ENCODE results near the gene GRIA4.

GRIA4 gene

DNA sequence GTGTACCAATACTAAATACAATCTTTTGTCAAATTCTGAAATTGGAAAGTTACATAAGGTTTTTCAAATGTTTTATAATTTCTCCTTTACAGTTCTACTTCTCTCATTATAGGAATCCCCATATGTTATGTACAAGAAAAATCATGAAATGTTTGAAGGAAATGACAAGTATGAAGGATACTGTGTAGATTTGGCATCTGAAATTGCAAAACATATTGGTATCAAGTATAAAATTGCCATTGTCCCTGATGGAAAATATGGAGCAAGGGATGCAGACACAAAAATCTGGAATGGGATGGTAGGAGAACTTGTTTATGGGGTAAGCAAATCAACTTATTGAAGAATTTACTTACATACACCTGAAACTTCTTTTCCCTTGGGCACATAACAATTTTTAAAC is 308.7 kb downstream of the GRIA4 start:
- DNase-seq (ENCODE audit: low spot score) = no peak

DNA sequence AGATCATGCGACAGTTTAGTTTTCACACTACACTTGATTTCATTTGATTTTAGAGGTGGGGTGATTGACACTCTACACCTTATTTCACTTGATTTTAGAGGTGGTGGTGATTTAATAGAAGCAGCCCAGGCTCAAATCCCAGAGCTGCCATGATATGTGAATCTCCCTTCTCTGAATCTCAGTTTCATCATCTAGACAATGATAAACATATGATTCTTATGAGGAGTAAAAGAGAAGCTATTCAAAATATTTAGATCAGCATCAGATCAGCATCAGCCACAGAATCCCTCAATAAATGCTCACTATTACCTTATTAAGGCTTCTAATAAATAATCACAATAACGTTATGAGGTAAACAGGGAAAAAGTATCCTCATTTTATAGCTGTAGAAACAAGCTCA is 313.4 kb downstream of the GRIA4 start:
- no peak for DNase-seq (ENCODE audit: low spot score)

DNA sequence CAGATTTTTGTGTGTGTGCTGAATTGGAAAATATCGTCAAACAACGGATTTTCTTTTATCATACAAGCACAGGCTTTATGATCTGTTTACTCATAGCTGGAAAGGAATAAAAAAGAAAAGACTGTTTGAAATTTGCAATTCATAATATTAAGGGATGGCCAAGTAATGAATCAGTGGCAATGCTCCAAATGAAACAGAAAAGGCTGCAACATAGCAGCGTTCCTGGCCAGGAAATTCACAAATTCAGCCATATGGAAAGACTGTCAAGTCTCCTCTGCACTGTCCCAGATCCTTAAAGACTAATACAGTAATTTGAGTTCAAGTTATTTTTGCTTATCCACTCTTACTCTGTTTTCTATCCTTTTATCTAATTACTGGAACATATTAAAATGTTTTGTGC is 313.9 kb downstream of the GRIA4 start:
- DNase-seq (ENCODE audit: low spot score) = no peak

DNA sequence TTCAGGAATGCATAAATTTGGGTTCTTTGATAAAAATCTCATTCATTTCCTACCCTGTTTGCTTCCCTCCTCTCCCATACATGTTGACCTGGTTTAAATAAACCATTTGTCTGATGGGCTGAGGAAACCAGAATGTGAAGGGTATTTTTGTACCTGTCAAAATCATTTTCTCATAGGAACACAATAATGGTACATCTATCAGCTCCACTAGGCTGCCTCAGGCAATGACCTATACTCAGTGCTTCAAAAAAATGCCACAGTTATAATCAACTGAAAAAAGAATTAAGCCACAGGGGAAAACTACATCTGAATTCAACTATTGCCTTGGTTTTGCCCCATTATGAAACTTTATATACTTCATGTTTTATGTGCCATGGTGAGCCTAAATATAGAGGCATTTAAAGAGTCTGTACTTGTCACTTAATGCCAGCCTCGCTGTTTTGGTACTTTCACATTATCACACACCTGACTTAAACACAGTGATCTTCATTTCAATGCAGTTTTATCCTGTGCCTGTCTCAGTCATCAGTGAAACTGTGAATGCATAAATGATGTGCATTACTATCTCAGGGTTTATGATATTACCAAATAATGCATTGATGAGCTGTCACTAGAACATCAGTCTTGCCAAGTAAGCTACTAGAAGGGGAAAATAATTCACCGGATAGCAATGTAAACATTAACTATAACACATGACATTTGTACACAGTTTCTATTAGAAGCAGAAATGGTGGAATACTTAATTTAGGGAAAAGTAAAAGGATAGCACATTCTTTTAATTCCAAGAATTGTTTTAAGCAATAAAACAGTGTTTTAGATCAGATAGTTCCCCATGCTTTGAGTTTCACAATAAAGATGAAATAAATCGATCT is 319.4 kb downstream of the GRIA4 start:
- no peak for DNase-seq (ENCODE audit: low spot score)

DNA sequence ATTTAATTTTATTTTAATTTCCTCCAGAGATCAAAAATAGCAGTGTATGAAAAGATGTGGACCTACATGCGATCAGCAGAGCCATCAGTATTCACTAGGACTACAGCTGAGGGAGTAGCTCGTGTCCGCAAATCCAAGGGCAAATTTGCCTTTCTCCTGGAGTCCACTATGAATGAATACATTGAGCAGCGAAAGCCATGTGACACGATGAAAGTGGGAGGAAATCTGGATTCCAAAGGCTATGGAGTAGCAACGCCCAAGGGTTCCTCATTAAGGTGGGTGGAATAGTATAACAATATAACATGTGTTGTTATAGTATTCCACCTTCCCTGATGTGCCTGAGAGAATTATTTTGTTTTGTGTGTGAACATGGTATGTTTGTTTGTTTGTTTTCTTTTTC is 323.8 kb downstream of the GRIA4 start:
- DNase-seq (ENCODE audit: low spot score) = no peak

DNA sequence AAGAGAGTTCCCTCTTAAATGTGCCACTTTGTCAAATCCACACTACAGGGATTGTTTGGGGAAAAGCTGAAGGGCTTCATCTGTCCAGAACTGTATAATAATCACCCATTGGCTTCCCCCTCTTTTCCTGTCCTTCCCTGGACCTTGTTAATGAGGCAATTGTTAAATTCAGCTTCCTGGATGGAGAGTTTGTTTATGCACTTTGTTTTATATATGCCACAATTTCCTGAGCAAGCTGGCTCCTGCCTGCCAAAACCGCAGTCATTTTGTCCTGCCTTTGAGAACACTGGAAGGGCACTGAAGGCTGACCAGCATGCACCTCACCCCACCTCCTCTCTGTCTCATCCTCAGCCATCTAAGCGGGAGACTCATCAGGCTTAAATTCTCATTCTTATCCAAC is 325.9 kb downstream of the GRIA4 start:
- peak; percentile 37 for DNase-seq (ENCODE audit: low spot score)

DNA sequence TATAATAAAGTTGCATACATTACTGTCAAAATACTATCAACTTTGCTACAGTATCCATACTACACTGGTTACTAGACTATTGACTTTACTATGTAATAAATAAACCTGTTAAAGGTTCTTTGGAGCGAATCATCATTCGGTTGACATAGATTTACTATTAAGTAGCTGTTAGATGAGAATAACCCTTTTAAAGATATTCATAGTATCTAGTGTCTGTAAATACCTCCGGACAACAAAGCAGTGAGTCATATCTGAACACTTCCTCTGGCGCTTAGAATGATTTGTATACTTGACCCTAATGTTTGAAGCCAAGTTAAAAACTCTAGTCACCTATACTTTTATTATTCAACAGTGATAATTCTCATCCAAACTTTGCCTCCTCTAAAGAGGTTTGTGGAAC is 327.5 kb downstream of the GRIA4 start:
- DNase-seq (ENCODE audit: low spot score) = peak; percentile 71

DNA sequence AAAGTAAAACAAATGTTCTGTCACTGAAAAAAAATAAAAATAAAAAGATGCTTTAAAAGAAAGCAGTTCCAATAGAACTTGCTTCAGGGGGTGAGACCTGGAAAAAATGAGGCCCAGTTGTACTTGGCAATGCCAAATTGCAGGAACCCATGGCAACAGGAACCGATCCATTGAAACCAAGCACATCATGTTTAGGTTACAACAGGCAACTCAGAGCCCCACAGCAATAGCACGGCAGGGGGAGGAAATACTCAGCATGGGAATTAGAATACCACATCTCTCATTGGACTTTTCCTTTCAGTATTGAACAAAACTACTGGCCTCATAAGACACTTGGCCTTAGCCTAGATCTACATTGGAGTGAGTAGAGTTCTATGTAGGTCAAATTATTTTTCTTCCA is 327.9 kb downstream of the GRIA4 start:
- DNase-seq (ENCODE audit: low spot score) = no peak

DNA sequence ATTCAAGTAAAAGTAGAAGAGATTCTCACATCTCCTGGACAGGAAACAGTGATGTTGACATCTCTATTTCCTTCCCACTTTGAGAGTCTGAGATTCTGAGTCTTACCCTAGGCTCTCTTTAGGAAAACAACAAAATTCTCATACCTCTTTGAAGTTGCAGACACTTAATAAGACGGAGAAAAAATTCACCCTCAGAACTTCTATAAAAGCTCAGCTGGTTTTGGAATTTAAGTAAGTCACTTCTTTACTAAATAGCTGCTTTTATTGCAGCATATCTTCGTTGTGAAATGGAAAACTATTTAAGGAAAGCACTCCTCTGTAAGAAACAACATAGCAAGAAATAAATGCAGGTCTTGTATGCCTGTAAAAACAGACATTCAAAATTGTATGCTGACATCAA is 333.0 kb downstream of the GRIA4 start:
- no peak for DNase-seq (ENCODE audit: low spot score)

DNA sequence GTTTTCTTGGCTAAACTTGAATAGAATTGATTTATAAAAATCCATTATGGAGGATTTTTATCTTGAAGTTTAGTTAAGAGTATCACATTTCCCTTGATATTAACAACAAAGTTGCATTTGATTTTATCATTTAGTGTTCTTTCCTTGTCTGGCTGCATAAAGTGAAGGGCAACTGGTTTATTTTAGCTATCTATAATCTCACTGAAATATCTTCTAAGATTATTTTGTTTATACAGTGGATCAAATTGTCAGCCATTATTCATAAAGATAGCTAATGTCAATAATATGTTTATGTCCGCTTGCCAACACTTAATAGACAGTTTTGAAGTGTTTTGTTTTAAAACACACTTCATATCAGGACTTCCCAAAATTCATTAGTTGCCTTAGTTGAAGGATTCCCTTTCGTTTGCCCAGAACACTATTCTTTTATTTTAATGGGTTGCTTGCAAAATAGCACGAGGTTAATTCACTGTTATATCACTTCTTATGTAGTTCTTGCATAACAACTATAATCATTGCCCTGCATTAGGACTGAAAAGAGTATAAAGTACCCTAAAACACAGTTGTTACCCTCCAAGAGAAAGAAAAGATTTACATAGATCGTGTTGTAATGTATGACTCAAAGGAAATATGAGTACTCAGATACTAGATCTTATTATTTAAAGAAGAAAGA is 339.2 kb downstream of the GRIA4 start:
- DNase-seq (ENCODE audit: low spot score) = no peak

DNA sequence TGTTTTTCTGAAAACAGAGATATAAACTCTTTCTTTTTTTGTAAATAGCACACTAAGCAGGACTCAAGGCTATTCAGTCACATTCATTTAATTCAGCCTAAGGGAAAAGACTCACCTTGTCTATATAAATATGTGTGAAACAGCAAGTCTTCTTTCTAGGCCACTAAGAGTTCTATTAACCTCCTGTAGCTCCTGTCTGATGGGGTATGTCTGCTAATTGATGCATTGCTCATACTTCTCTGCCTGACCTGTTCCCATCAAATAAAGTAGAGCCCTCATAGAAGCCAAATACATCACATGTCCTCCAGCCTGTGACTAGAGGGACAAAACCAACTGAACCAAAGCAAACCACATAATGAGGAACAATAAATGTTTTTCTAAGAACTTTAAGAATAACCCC is 344.0 kb downstream of the GRIA4 start:
- no peak for DNase-seq (ENCODE audit: low spot score)

DNA sequence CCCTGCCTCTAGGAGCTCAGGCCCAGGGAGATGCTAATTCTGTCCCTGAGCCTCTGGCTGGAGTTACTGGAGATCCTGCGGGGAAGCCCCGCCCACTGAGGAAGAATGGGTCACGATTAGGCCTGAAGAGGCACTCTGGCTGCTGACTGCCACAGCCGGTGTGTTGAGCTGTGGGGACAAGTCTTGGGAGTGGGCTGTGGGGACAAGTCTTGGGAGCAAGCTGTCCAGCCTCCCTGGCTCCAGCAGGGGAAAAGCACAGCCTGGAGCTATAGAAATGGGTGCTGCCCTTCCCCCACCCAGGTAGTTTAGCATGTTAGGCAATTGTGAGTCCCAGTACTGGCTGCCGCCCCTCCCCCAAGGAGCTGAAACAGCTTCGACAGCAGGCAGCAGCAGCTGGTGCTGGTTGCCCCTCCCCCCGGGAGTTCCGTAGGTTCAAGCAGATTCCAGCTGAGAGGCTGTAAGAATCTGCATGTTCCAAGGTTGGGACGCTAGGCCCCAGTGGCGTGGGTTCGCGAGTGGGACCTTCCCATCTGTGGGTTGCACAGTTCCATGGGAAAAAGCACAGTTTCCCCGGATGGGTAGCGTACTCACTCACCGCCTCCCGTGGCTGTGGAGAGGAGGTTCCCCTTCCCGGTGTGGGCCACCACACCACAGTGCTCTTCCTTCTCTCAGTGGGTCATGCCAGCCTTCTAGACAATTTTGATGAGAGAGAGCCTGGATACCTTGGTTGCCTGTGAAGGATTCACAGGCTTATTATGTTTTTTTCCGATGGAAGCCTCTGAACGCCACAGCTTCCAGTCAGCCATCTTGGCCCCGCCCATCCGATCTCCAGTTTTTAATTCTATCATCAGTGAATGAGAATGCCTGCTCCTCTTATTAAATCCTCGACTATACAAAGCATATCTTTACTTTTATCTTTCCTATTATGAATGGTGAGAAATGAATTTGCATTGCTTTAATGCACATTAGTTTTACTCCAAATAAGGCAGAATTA is 350.7 kb downstream of the GRIA4 start:
- DNase-seq (ENCODE audit: low spot score) = no peak

DNA sequence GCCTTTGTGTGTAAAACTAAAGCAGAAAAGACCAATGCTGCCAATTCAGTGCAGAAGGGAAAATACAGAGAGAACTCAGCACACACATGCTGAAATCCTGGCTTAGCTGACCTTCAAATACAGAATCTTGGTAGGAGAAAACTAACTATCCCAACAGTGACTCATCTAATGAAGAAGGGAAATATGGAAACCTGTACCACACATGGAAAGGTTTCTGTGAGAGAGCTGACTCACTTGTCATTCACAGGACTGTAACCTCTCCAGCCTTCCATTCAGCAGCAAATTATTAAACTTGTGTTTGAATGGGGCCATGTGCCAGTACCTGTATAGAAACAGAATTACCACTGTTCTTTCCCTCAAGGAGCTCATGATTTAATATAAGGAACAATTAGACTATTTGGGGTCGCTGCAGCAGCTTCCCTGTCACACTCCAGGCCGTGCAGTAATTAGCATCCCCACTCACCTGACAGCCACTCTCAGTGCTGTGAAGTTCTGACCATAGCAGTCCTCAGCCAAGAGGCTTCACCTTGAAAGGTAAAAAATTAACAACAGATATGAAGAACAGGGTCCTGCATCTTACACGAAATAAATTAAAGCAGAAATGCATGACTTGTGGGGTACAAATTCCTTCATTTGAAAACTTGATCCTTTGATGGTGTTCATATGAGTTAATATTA is 358.3 kb downstream of the GRIA4 start:
- DNase-seq (ENCODE audit: low spot score) = peak; percentile 7

DNA sequence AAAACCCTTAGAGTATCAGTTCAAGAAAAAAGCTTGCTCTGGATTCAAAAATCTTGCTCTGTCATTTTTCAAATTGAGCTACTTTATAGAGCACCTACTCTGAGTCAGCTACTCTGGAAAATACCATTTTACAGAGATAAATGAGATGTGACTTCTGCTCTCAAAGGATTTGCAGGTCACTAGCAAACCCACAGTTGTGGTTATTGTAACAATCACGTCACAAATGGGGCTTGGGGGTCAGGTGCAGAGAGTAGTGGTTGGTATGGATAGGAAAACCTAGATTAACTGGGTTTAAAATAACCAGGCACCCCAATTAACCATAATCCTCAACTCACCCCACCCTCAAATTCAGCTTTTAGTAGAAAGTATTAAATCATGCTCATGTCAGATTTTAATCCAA is 359.9 kb downstream of the GRIA4 start:
- no peak for DNase-seq (ENCODE audit: low spot score)

DNA sequence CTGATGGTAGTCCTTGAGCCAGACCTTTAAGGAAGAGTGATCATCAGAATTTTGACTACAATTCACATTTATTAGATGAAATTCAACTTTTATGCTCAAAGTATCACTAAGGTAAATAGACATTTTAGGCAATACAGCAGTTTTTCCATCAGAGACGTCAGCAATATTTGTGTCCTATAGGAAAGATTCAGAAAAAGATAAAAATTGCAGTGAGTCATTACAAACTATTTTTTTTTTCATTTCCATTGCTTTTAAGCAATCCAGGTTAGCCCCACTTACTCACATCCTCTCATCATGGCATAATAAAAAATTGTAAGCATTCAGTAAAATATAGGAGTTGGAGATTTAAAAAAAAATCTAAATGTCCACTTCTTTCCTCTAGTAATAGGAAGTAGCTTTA is 365.3 kb downstream of the GRIA4 start:
- peak; percentile 40 for DNase-seq (ENCODE audit: low spot score)

DNA sequence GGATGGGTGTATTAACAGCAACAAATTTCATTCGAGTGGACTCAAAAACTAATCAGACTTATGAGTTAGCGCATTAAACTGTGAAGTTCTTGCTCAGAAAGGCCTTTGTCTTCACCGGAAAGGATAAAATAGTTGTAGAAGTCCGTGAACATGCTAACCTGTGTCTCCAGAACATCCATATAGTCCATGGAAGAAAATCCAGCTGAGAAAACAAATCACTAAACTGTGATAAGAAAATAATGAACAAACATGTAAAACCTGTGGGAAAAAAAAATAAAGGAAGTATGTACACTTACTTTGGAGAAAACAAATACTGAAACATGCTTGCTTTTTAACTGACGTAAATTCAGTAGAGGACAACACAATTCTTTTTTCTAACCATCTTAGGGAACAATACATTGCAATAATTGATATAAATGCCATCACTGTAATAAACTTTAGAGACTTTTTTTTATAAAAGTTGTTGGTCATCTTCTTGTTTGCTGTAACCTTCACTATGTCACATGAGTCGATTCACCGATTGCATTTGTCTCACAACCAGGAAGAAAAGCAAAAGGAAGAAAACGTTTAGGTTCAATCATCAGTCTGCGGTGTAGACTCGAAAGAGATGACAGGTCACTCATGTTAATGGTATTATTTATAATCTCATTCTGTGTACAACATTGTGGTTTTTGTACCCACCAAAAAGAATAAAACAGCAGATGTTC is 370.3 kb downstream of the GRIA4 start:
- DNase-seq (ENCODE audit: low spot score) = no peak

DNA sequence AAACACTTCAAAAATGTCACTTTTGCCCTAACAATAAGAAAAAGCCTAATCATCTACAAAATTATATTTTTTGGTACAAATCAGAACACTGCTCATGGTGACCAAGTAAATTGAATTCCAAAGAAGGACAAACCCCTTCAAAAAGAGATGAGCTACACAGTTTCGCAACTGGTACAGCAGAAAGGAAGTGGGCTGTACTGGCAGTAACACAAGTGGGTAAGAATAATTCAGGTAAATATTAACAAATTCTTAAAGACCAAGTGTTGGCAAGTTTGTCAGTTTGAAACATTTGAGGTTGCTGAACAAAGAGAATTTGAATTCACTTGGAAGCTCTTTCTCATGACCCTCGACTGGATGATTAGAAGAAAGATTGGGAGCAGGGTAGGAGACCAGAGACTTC is 376.7 kb downstream of the GRIA4 start:
- DNase-seq (ENCODE audit: low spot score) = no peak

DNA sequence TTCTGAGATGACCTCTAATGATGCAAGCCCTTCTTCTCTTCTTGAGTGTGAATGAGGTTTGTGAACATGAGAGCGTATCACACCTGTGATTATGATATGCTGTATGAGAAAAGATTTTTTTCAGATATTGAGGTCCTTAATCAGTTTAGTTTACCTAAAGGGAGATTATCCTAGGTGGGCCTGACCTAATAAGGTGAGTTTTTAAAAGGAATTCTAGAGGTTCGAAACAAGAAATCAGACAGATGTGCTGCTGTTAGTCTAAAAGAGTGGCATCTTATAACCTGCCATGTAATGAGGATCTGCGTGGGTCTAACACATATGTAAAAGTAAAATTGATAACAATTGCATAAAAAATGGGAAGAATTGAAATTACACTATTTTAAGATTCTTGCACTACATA is 378.3 kb downstream of the GRIA4 start:
- no peak for DNase-seq (ENCODE audit: low spot score)

DNA sequence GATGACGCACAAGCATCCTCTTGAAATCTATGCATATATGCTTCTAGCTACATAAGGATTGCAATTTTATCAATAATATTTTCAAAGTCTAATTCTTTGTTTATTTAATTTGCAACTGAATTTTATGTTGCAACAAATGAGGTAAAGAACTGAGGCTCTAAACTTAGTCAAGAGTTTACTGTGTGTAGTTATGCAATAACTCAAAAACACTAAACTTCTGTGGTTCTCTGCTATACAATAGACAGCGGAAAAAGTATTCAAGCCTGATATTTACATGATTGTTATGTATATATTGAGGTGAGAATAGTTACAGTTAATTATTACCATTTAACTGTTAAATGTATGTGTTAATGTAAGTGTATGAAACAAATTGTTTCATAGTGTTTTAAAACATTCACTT is 379.3 kb downstream of the GRIA4 start:
- DNase-seq (ENCODE audit: low spot score) = no peak

DNA sequence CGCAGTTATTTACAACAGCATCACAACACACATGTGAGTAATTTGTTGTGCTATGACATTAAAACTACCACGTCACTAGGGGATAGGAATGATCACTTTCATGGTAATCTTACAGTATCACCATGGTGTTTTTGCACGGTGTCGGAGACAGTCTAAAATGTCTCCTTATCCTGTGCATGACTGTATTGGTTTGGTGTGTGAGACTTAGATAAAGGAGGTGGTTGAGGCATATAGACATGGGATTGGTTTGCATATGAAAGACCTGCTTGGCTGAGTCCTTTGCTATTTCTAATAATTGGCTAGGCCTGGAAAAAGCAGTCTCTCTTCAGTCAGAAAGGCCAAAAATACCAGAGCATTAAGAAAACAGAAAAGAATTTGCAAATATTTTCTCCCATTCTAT is 382.0 kb downstream of the GRIA4 start:
- DNase-seq (ENCODE audit: low spot score) = no peak

DNA sequence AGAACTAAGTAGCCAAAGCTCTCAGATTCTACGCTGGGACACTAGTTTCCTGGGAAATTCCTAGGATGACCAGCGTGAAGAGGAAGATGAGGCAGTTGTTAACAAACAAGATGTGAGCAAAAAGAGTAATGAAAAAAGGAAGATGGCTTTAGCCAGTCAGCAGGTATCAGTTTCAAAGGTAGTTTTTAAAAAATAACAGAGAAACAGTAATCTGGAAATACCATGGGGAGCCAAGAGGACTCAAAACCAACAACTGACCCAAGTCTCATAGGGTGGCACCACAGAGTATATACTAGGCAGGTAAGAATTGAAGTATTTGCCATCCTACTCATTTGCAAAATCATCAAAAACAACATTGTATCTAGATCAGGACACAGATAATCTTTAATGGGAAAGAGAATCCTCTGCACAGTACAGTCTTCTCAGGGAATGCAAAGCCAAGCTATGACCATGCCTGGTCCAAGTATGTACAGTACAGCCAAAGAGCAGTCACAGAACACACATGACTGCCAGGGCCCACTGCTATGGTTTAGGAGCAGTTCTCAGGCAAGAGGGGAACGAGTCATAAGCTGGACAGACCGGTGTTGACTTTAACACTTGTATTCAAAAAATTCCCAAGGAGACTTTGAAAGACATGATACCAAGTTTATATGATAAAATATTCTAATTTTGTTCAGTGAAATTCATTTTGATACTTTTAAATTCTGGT is 391.6 kb downstream of the GRIA4 start:
- DNase-seq (ENCODE audit: low spot score) = no peak

All from kidney capillary endothelial cell (primary cell).